Measurements from ENCODE around the gene KCNMA1.

DNA sequence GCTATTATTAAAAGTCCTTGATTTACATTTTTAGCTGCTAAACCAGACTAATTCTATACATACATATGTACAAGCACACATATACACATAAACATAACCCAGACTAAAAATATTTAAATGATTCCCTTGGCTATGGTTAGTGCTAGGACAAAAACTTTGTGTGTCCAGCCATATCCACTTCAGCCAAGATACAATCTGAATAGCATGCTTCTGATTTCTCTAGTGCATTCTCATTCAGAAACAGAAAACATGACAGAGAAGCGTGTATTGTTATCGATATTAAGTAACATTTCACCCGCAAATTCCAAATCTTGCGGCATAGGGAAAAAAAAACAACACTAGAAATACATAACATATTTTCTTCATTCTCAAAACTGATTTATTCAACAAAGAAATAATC, 569.3 kb downstream of the KCNMA1 start:
- TF ChIP-seq SUZ12 (IDR thresholded peaks at IDR 0.05; ENCODE audit: extremely low read depth, insufficient read depth, insufficient read length) (no peak), YY1 (IDR thresholded peaks at IDR 0.05; ENCODE audit: insufficient read depth, insufficient read length) (no peak)

Data from NT2/D1 (cell line).